H1 (cell line): Measurements from ENCODE around the gene RNF183.

ENCODE experiments used
- CBX5 ChIP-seq: fragments of 300-800, 300-1000 bp; sonication (generic); IDR thresholded peaks from 2 replicates; pipeline ENCODE4 v1.7.1; 2016; ENCODE audit warnings: antibody characterized with exemption, low read length, low read depth
- CHD1 ChIP-seq: IDR thresholded peaks from 2 replicates; pipeline ENCODE4 v1.6.1; 2012; ENCODE audit warnings: low read depth, low read length, improper control_type of control experiment
- CTCF ChIP-seq, 3 experiments: IDR thresholded peaks; 1 replicate in 2 of 3; 2 replicates in 1 of 3; pipeline versions ENCODE4 v1.5.1 to v1.6.1; 2011; ENCODE audit warnings: low read length in 3 of 3, mild to moderate bottlenecking in 3 of 3, inconsistent platforms in 2 of 3, low read depth in 1 of 3, moderate library complexity in 1 of 3; ENCODE audit not compliant: insufficient read depth in 1 of 3; ENCODE audit errors: control extremely low read depth in 1 of 3
- EZH2 ChIP-seq: fragments of 200-600 bp; sonication (generic); IDR thresholded peaks from 2 replicates; pipeline ENCODE4 v1.7.1; 2012; ENCODE audit warnings: low read depth, mild to moderate bottlenecking, moderate library complexity, low read length, inconsistent platforms; ENCODE audit not compliant: severe bottlenecking

GRCh38 chr9:113266174-113266573, 37.0 kb downstream of the RNF183 start:
- no peak for TF ChIP-seq CBX5
- no peak for TF ChIP-seq EZH2
- TF ChIP-seq CHD1 = no peak
- TF ChIP-seq CTCF (IDR thresholded peaks at IDR 0.05; ENCODE audit: control extremely low read depth in 1 of 3, insufficient read depth in 1 of 3, low read depth in 1 of 3, low read length in 3 of 3) = no peak
